SK-MEL-5 (cell line): Measurements from ENCODE around the gene WDR72. TPM values are rescaled to one million over a fixed set of nuclear protein-coding genes. Genes with fewer than 3 reads are reported as not detected.
"Not testable (repeated sequence)": the region's sequence is repeated elsewhere in the genome, so short reads cannot be mapped to it uniquely, and the experiment has no call there.

Experiments used
- DNase-seq: peaks from one replicate; pipeline ENCODE4 v3.0.0-alpha.2; 2016; ENCODE audit warnings: low read depth, low spot score
- in situ Hi-C: cut with HindIII; loops from 2 replicates; pipeline ENCODE4 v1.10.0; 2016; ENCODE audit warnings: low sequenced_read_pairs, high pct_unique_total_duplicates, low pct_unique_long_range_greater_than_20kb
- total RNA-seq: library from RNA; depleted of rRNA; stranded (reverse); fragments of >200 nt; shearing (Covaris generic); gene quantifications from 2 replicates; pipeline ENCODE4 v1.2.3, GENCODE V29; 2014

Gene WDR72
- total RNA-seq, 1 experiment from 2014 or later, result 3.9 TPM

DNA sequence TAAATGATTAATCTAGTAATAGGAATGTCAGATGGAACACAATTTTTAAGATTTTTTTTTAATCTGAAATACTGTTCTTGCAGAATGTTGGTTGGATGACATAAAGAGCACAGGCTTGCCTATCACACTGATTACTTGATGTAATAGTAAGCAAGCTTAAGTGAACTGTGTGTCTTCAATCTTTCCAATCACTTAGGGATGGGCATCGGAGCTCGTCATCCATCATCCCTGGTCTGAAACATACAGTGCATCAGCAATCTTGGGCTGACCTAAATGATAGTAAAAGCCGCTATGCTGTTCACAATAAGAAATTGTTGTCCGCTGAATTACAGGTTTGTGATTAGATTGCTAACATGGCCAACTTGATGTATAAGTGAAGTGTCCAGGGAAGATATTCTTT lies 195.8 kb downstream of the WDR72 start:
- in situ Hi-C loops, result no loop called here
- no peak for DNase-seq

GRCh38 chr15:53559364-53560277 lies 199.8 kb downstream of the WDR72 start:
- DNase-seq, result no peak
- in situ Hi-C loops, result no loop called here

DNA sequence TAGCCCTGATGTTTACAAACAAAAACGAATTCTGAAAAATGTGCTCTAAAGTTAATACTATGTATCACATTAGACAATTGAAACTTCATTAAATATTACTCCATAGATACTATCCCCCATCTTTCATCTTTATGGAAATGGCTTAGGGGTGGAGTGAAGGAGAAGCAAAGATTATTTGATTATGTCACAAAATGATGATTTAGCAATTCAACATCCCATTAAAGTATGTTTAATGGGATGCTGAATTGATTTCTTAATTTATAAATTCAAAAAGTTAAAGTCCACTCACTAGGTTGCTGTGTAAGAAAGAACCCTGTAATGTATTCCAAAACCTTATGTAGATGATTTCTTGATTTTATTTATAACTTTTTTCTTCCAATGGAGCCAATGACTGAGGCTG lies 201.1 kb downstream of the WDR72 start:
- in situ Hi-C loops, result no loop called here

DNA sequence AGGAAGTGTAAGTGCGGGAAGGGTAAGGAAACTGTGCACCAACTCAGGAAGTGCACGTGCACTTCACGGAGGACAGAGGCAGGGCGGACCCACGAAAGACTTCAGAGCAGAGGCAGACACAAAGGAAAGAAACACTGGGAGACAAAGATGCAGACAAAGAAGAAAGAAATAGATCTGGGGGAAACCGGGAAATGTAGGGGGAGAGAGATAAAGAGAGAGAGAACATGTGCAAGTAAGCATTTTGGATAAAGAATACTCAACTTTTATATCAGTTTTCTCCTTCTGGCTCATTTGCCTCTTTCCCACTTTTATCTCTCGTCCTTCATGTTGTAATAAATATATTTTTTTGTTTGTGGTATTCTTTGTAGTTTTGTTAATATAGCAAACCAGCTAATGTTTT lies 204.2 kb downstream of the WDR72 start:
- DNase-seq, result no peak
- in situ Hi-C loops, result no loop called here

More for the DNA sequence above, 201.1 kb downstream of the WDR72 start:
- no peak for DNase-seq

DNA sequence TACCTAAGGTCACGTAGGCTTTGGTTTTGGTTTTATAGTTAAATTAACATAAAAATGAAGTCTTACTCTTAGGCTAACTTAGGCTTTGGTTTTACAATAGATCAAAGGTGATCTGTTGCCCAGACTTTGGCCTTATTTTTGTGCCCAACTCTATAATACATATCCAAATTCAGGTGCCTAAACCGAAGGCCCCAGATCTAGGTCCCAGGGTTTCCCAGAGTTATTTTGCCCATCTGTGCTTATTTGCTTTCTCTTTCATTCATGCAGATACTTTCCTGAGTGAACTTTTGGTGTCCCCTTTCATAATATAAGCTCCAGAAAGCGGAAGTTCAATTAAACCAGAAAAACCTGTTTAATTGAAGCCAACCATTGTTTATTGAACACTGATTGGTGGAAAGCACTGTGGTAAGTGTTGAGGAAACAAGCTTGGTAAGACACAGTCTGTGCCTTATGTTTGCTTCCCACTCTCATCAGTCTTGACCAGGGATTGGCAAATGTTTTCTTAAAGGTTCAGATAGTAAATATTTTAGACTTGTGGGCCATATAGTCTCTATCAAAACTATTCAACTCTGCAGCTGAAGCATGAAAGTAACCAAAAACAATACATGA lies 209.7 kb downstream of the WDR72 start:
- no peak for DNase-seq
- in situ Hi-C loops, result no loop called here

DNA sequence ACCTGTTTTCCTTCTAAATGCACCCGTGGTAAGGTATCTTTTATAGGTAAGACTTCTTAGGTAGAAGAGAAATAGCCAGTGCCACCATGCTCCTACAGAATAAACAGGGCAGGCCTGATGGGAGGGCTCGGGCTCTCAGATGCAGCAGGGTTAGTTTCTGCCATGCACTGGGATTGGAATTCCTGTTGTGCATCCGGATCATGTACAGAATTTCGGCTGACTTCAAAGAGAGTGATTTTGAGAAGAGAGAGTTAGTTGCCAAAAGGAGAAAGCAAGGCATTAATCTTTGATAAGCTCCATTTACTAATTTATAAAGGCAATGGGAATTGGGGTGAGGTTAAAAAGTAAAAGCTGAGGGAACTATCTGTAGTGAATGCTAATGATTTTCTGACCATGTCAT lies 211.2 kb downstream of the WDR72 start:
- in situ Hi-C loops, result no loop called here
- DNase-seq, result no peak

- in situ Hi-C loops, DNase-seq: not testable (repeated sequence)
Measured at GRCh38 chr15:53540626-53541300, 218.7 kb downstream of the WDR72 start.

DNA sequence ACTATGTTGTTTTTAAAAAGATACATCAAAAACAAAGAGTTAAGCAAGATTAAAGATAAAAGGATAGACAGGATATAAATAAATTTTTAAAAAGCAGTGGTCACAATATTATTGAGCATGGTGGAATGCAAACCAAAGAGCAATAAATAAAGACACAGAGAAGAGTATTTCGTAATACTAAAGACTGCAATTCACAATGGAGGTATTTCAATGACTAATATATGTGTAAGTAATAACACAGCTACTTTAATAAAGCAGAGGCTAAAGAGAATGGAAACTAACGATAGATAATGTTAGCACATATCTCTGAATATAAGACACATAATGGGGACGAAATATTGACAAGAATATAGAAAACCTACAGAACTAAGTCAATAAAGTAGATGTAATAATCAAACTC lies 219.6 kb downstream of the WDR72 start:
- DNase-seq, result no peak
- in situ Hi-C loops, result no loop called here

DNA sequence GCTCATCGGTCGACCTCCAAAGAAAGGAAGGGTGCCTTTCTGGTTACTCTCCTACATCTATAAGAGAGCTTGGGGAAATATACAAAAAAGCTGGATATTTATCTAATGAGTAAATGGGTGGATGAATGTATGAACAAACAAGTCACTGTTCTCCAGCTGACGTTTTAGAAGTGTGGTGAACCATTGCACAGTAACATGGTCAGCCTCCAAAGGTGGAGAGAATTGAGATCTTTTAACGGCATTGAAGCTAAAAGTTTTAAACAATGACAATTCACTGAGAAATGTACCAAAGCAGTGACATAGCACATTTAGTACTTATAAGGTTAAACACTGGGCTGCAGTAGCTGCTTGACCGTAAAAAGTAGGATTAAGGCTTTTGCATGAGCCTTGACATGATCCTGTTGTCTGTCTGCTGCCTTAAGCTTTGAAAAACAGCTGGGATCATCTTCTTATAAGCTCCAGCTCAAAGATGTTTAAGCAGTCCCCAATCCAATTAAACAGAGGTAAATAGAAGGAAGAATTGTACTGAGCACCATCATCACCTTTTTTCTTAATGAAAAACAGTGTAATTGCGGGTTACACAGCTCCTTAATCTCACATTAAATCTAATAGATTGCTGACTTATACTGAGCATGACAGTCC lies 222.9 kb downstream of the WDR72 start:
- in situ Hi-C loops, result no loop called here
- peak; percentile 74 for DNase-seq

GRCh38 chr15:53535886-53536285 lies 223.6 kb downstream of the WDR72 start:
- in situ Hi-C loops, result no loop called here
- DNase-seq, result peak; percentile 28

GRCh38 chr15:53534105-53534839 lies 225.2 kb downstream of the WDR72 start:
- no peak for DNase-seq
- in situ Hi-C loops, result no loop called here

DNA sequence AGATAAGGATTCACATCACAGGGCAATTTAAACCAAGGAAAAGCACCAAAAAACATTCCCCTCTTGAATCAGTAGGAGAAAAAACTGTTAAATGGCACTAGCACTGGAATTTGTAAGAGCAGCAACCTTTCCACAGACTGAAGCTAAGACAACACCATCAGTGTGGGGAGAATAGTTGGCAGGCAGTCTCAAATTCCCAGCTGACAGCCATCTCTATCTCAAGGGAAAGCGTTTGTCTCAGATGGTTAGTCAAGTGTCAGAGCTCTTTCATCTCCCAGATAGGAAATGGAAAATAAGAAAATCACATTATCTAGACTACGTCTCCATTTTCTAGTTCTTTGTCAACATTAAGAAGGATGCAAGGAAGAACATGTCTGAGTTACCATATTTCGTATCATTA lies 228.7 kb downstream of the WDR72 start:
- in situ Hi-C loops, result no loop called here
- no peak for DNase-seq

GRCh38 chr15:53527996-53528395 lies 231.5 kb downstream of the WDR72 start:
- no peak for DNase-seq
- in situ Hi-C loops, result no loop called here

GRCh38 chr15:53525894-53526293 lies 233.6 kb downstream of the WDR72 start:
- in situ Hi-C loops, result no loop called here

DNA sequence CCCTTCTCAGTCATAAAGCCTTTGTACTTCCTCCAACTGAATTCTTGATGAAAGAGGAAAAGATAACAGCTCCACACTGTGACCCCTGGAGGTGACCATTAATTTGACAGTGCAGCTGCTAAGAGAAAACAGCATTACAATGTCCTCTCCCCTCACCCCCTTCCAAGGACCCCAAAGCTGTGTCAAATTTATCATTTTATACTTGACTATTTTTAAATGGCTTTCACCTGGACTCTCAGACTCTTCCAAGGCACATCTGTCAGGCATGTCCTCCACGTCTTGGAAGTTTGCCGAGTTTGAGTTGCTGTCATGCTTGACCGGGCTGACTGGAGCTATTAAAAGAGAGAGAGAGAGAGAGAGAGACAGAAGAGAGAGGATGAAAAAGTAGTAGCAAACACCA lies 236.5 kb downstream of the WDR72 start:
- in situ Hi-C loops, result no loop called here
- no peak for DNase-seq

More at GRCh38 chr15:53525894-53526293, 233.6 kb downstream of the WDR72 start:
- DNase-seq, result no peak

DNA sequence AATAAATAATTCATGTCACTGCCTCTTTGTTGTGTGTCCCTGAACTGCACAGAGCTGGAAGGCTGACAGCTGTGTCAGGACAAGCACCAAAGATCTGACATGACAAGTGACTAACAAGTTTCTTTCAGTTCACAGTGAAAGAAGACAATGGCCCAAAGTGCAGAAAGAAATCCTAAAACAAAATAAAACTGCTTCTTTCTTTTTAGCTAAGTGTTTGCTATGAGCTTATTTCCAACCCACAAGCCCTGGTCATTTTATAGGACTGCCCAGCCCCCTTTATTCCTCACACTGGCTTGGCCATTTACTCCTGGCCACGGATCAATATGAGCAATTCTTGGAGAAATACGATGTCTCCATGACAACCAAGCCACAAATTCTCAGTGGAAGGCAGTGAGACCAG lies 238.5 kb downstream of the WDR72 start:
- no peak for DNase-seq
- in situ Hi-C loops, result no loop called here

DNA sequence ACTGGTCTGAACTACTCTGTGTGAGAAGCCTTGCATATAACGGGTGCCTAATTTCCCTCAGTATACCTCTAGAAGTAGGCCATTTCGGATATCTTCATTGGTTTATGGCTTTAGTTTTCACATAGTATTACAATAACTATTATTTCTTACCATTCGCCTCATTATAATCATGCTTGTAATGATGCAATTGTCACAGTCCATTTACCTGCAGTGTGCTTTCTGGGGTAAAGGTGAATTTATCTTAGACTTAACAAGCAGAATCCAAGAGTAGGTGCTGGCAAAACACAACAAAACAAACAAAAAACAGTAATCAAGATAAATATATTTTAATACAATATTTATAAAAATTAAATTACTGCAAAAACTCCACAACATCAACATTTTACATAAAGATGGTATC lies 246.0 kb downstream of the WDR72 start:
- in situ Hi-C loops, result no loop called here
- no peak for DNase-seq
